NCI-H1048 (cell line): ENCODE data around the gene ZNF628.

ENCODE experiments used
- DNase-seq: peaks from one replicate; lab custom pipeline; 2025; lab: John Stamatoyannopoulos, UW

ZNF628 gene

GRCh38 chr19:55497763-55498162 is 21.3 kb downstream of the ZNF628 start:
- DNase-seq = no peak

DNA sequence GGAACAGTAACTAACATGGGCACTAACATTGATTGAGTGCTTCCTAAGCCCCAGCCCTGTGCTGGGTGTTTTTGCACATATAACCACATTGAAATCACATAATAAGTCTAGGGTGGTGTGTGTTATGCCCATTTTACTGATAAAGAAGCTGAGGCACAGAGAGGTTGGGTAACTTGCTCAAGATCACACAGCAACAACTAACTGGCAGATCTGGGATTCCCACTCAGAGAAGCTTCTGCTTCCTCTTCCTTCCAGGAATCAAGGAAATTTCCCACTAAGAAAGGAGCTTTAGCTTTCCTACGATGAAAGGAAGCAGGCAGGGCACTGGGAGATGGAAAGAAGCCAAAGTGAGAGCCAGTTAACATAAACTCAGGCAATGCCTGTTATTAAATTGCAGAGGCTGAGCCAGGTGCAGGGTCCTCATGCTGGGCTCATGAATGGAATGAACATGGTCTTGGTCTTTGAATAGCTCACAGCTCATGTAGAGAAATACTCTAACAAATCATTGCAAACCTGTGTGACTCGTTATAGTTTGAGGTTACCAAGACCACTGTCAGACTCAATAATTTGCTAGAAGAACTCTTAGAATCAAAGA is 21.9 kb downstream of the ZNF628 start:
- no peak for DNase-seq

DNA sequence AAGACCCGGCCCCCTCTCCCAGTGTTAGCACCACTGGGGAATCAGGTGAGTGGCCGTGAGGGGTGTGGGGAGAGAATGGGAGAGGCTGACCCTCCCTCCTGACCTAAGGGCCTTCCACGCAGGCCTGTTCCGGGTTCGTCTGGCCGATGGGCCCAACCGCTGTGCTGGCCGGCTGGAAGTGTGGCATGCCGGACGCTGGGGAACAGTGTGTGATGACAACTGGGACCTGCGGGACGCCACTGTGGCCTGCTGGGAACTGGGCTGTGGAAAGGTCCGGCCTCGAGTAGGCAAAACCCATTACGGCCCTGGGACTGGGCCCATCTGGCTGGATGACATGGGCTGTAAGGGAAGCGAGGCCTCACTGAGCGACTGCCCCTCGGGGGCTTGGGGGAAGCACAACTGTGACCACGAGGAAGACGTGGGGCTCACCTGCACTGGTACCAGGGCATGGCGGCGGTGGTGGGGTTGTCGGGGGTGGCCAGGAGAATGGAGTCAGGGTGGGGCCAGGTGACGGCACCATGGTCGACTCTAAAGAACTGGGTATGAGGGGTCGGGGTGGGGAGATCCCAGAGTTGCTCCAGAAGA is 24.0 kb downstream of the ZNF628 start:
- DNase-seq = no peak

- DNase-seq = no peak
Measured at GRCh38 chr19:55502197-55502952, 26.0 kb downstream of the ZNF628 start.

- no peak for DNase-seq
Measured at GRCh38 chr19:55503157-55503501, 26.7 kb downstream of the ZNF628 start.

GRCh38 chr19:55503502-55504251 is 27.3 kb downstream of the ZNF628 start:
- peak; percentile 88 for DNase-seq

- no peak for DNase-seq
Measured at GRCh38 chr19:55504252-55504603, 27.8 kb downstream of the ZNF628 start.

GRCh38 chr19:55504981-55505380 is 28.6 kb downstream of the ZNF628 start:
- no peak for DNase-seq

GRCh38 chr19:55508120-55508519 is 31.7 kb downstream of the ZNF628 start:
- no peak for DNase-seq

DNA sequence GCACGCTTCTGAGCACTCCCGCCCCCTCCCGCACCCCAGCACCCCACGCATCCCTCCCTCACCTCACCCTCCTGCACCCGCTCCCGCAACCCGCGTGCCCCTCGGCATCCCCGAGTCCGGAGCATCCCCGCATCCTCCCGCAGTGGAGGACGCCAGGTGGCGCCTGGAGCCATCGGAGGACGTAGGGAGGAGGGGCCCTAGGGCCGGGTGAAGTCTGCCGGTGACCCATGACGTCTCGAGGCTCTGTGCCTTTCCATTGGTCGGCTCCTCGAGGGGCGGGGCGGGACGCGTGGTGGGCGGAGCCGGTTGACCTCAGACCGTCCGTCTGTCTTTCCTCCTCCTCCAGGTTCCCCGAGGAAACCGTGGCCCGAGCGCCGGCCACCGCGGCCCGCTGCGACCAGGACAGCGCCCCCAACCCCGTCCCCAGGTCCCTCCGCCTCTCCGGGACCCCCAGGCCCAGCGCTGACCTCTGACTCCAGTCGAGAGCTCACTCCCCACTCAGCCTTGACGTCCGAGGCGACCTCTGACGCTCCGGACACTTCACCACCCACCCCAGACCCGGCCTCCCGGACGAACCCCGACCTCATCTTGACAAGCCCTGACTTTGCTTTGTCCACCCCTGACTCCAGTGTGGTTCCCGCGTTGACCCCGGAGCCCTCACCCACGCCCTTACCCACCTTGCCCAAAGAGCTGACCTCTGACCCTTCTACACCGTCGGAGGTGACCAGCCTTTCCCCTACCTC is 40.6 kb downstream of the ZNF628 start:
- peak; percentile 78 for DNase-seq

- no peak for DNase-seq
Measured at GRCh38 chr19:55519451-55520311, 43.3 kb downstream of the ZNF628 start.

DNA sequence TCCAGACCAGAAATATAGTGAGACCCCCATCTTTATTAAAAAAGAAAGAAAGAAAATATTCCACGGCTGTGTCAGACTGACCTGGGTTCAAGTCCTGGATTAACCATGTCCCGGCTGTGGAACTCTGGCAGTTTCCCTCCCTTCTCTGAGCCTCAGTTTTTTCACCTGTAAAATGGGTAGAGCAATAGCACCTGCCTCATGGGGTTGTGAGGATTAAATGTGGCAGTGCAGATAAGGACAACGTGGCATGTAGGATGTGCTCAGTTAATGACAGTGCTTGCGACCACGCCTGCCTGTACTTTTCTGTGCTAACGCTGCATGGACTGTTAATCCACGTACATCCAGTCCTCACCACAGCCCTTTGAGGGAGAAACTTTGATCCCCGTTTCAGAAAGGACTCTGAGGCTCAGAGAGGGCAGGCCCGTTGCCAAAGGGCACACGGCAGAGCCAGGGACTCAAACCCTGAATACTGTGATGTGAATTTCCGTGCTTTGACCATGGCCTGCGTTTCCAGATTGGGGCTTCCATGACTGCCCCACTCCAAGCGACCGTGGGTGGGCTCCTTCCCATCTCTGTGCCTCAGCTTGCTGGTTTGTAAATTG is 44.4 kb downstream of the ZNF628 start:
- no peak for DNase-seq

DNA sequence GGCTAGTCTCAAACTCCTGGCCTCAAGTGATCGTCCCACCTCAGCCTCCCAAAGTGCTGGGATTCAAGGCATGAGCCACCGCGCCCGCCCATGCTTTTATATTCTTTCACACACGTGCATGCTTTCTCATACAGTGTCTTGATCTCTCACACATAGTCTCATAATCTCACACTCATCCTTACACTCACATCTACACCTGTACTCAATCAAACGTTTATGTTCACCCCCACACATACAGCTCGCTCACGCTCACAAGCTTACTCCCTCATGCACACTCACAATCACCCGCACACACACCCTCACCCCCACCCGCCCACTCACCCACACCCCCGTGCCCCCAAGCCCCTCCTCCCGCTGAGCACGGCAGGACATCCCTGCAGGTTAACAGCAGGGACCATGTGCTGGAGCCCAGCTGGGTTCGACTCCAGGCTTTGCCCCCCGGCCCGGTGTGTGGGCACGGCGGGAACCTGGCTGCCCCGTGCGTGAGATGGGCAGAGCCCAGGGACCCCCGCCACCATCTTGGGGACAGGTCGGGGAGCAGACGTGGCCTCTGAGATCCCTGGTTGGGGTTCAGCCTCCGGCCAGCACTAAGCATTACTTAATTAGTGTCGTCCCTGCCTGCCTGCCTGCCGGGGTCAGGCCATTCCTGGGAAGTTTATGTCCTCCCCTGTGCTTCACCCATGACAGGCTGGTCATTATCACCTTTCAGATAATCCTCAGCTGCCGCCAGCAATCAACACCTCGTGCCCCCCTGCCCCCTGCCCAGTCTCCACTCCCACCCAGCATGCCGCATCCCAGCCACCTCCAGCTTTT is 49.1 kb downstream of the ZNF628 start:
- DNase-seq = no peak

DNA sequence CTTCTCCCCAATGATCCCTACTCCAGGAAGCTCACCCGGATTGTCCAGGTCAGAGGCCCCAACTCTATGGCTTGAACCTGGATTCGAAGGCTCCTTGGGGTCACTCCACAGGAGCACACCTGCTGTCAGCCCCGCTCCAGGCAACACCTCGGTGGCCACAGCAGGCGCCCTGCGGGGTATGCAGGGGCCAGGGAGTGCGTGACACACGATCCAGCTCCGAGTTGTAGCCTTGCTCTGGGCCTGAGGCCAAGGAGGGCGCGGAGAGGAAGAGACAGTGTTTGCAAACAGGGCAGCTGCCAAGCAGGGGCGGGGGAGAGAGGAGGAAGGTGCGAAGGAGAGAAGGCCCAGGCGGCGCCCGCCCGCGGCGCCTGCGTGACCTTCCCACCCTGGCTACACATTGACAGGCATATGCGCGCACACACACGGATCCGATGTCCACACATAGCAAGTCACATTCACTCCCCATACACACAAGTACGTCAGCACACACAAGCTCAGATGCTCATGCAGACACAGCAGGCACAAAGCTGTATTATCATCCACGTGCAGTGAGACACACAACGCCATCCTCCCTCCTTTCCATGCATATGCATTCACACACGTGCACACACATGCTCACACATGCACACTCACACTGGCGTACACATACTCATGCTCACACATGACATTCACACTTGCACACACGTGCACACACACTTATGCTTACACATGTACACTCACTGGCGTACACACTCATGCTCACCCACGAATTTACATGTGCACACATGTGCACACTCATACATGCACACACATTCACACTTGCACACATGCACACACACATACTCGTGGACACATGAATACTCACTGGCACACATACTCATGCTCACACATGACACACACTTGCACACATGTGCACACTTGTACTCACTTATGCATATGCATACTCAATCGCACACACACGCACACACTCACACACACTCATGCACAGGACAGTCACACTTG is 50.1 kb downstream of the ZNF628 start:
- DNase-seq = no peak

DNA sequence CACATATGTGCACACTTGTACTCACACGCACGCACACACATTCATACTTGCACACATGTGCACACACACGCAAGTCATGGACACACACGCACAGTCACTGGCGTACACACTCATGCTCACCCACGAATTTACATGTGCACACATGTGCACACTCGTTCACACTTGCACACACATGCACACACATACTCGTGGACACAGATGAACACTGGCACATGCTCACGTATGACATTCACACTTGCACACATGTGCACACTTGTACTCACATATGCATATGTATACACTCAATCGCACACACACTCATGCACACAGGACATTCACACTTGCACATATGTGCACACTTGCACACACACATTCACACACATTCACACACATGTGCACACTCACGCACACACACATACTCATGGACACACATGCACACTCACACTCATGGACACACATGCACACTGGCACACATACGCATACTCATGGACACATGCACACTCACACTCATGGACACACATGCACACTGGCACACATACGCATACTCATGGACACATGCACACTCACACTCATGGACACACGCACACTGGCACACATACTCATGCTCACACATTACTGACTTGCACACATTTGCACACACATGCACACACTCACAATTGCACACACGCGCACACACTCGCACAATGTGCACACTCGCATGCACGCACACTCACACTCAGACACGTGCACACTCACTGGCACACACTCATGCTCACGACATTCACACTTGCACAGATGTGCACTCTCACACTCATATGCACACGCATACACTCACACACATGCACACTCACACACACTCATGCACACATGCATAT is 51.0 kb downstream of the ZNF628 start:
- DNase-seq = no peak

DNA sequence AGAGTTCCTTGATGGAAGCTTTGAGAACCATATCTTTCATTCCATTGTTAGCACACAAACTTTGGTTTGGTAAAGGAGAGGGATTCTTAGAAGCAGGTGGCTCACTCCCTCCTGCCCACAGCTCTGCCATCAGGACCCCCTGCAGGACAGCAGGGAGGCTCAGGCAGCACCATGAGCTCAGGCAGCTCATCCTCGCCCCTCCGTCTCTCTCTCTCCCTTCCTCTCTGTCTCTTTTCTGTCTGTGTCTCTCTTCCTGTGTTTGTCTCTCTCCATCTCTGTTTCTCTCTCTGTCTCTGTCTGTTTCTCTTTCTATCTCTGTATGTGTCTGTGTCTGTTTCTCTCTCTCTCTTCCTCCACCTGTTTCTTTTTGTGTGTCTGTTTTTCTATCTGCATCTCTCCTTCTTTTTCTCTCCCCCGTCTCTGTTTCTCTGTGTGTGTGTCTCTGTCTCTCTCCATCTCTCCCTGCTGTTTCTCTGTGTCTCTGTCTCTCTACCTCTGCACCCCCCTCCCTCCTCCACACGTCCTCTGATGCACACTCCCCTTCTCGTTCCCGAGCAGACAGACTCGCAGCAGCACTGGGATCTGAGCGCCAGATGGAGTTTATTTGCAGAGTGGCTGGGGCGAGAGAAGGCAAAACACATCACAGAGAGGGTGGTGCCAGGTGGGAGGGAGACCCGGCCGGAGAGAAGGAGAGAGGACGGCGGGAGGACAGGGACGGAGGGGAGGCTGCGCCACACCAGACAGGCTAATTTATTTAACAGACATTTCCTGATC is 51.8 kb downstream of the ZNF628 start:
- no peak for DNase-seq

- no peak for DNase-seq
Measured at GRCh38 chr19:55529636-55530234, 53.3 kb downstream of the ZNF628 start.
